Prostate gland (tissue), 2 donors: Measurements from ENCODE around the gene SLC6A3. TPM values are rescaled to one million over a fixed set of nuclear protein-coding genes. Genes with fewer than 3 reads are reported as not detected.

Experiments used
- DNase-seq: peaks from one replicate; pipeline ENCODE4 v3.0.0-alpha.2; 2019; ENCODE audit warnings: low spot score
- H3K27ac ChIP-seq, 2 donors: fragments of 200-600 bp; sonication (generic); 2 replicates each; pipeline ENCODE4 v1.5.1; 2017 to 2019
- H3K27me3 ChIP-seq: fragments of 200-600 bp; sonication (generic); replicated peaks from 2 replicates; pipeline ENCODE4 v1.5.1; 2019; ENCODE audit not compliant: insufficient read depth
- H3K36me3 ChIP-seq, 2 donors: fragments of 200-600 bp; sonication (generic); 1 replicate in 1 of 2; 2 replicates in 1 of 2; pipeline versions ENCODE4 v1.5.1 to v1.8.1; 2017 to 2019
- H3K4me1 ChIP-seq: fragments of 200-600 bp; sonication (generic); replicated peaks from 2 replicates; pipeline ENCODE4 v1.5.1; 2019
- H3K4me3 ChIP-seq, 2 donors: fragments of 200-600 bp; sonication (generic); 2 replicates each; pipeline ENCODE4 v1.5.1; 2017 to 2019
- H3K9me3 ChIP-seq: fragments of 200-600 bp; sonication (generic); 2 replicates; pipeline ENCODE4 v1.5.1; 2017
- CTCF ChIP-seq, 4 experiments: fragments of 200-600 bp in 2 of 4; fragments of 450-650 bp in 2 of 4; sonication (generic) in 2 of 4; IDR thresholded peaks; 1 replicate in 3 of 4; 2 replicates in 1 of 4; pipeline ENCODE4 v1.5.1; 2016 to 2019; ENCODE audit warnings: antibody characterized with exemption in 4 of 4, mild to moderate bottlenecking in 2 of 4, moderate library complexity in 2 of 4
- POLR2A ChIP-seq: fragments of 450-650 bp; IDR thresholded peaks from one replicate; pipeline ENCODE4 v1.6.1; 2016; ENCODE audit warnings: antibody characterized with exemption, mild to moderate bottlenecking
- POLR2AphosphoS5 ChIP-seq: sonication (generic); formaldehyde crosslinking; IDR thresholded peaks from one replicate; pipeline ENCODE4 v1.6.1; 2017; ENCODE audit warnings: antibody characterized with exemption
- WGBS: methylation state at CpG from one replicate; pipeline ENCODE4 v1.1.5; 2018; 5-methylcytosine and 5-hydroxymethylcytosine counted together
- intact Hi-C: fragments of 100-400 bp; cut with DNase I; formaldehyde crosslinking; loops from one replicate; pipeline ENCODE4 v1.14.2; 2022
- total RNA-seq, 2 donors: library from RNA; depleted of rRNA; stranded (reverse); fragments of >200 nt; gene quantifications; one replicate each; pipeline ENCODE4 v1.1.0, GENCODE V29; 2016

Gene SLC6A3
- total RNA-seq, result 1 to 10 TPM in 1 of 2 donors, not detected in 1; 4.6 TPM

- H3K36me3 ChIP-seq, result no peaks in the 10 kb centered on the region
- H3K4me1 ChIP-seq, result peaks cover 10% of the 10 kb centered on the region
- H3K9me3 ChIP-seq, result no peaks in the 10 kb centered on the region
- H3K27ac ChIP-seq, result no peak within 1 kb of the TSS
- no peak for DNase-seq
- 3% methylated on average over 21 of the region's 52 CpGs for WGBS
- peak within 1 kb of the TSS in 1 of 2 donors; percentile 14 for H3K4me3 ChIP-seq
- H3K27me3 ChIP-seq, result peaks cover 50% of the 10 kb centered on the region
- intact Hi-C loops, result no loop called here
- TF ChIP-seq POLR2AphosphoS5 (no peak), CTCF (IDR thresholded peaks at IDR 0.05) (no peak), POLR2A (no peak)
Measured at GRCh38 chr5:1445313-1445688, at the start of gene SLC6A3. Gene SLC6A3 (minus strand): TSS chr5:1445440. CDS start chr5:1443197, 2,243 bp downstream.

- Histone ChIP-seq H3K9me3 (no peaks in the 10 kb centered on the region), H3K4me3 (no peak overlapping the region), H3K36me3 (no peaks in the 10 kb centered on the region), H3K27ac (no peak overlapping the region), H3K27me3 (no peaks in the 10 kb centered on the region), H3K4me1 (no peaks in the 10 kb centered on the region)
- TF ChIP-seq POLR2AphosphoS5 (no peak), POLR2A (no peak), CTCF (IDR thresholded peaks at IDR 0.05) (no peak)
- intact Hi-C loops, result no loop called here
- no peak for DNase-seq
- WGBS, result 83% methylated on average over 12 of the region's 12 CpGs
Measured at GRCh38 chr5:1493941-1494340, 48.7 kb upstream of the SLC6A3 start.

- intact Hi-C loops, result no loop called here
- WGBS, result 91% methylated on average over 16 of the region's 16 CpGs
- no peak for TF ChIP-seq POLR2AphosphoS5
- TF ChIP-seq CTCF (IDR thresholded peaks at IDR 0.05), result no peak
- no peak for TF ChIP-seq POLR2A
- Histone ChIP-seq H3K4me3 (no peak overlapping the region), H3K36me3 (no peaks in the 10 kb centered on the region), H3K4me1 (no peaks in the 10 kb centered on the region), H3K27ac (no peak overlapping the region), H3K27me3 (no peaks in the 10 kb centered on the region), H3K9me3 (no peaks in the 10 kb centered on the region)
- DNase-seq, result no peak
Measured at GRCh38 chr5:1493413-1493812, 48.2 kb upstream of the SLC6A3 start.

GRCh38 chr5:1492757-1493156 lies 47.5 kb upstream of the SLC6A3 start:
- H3K9me3 ChIP-seq, result no peaks in the 10 kb centered on the region
- no peaks in the 10 kb centered on the region for H3K36me3 ChIP-seq
- WGBS, result 85% methylated on average over 12 of the region's 12 CpGs
- no peak for DNase-seq
- H3K4me3 ChIP-seq, result no peak overlapping the region
- intact Hi-C loops, result no loop called here
- no peak overlapping the region for H3K27ac ChIP-seq
- H3K4me1 ChIP-seq, result no peaks in the 10 kb centered on the region
- no peaks in the 10 kb centered on the region for H3K27me3 ChIP-seq
- TF ChIP-seq POLR2A, result no peak
- TF ChIP-seq POLR2AphosphoS5, result no peak
- TF ChIP-seq CTCF (IDR thresholded peaks at IDR 0.05), result no peak

- H3K9me3 ChIP-seq, result no peaks in the 10 kb centered on the region
- H3K36me3 ChIP-seq, result peaks cover 0 to 12% of the 10 kb centered on the region in 2 donors
- no peak for TF ChIP-seq POLR2A
- no peak for TF ChIP-seq POLR2AphosphoS5
- no peak for TF ChIP-seq CTCF (IDR thresholded peaks at IDR 0.05)
- intact Hi-C loops, result no loop called here
- H3K4me3 ChIP-seq, result no peak overlapping the region
- DNase-seq, result no peak
- H3K4me1 ChIP-seq, result no peaks in the 10 kb centered on the region
- no peak overlapping the region for H3K27ac ChIP-seq
- WGBS, result 84% methylated on average over 12 of the region's 12 CpGs
- H3K27me3 ChIP-seq, result no peaks in the 10 kb centered on the region
Measured at GRCh38 chr5:1490376-1490775, 45.1 kb upstream of the SLC6A3 start.
